Measurements from ENCODE around the gene TNP2.

Gene TNP2

GRCh38 chr16:11277607-11278337 lies 8.6 kb upstream of the TNP2 start:
- DNase-seq (ENCODE audit: low read depth): no peak

- DNase-seq (ENCODE audit: low read depth): no peak
Measured at GRCh38 chr16:11276896-11277593, 7.9 kb upstream of the TNP2 start.

GRCh38 chr16:11276143-11276895 lies 7.2 kb upstream of the TNP2 start, which contains the start of gene PRM2:
Gene PRM2 (minus strand): TSS chr16:11276480. CDS start chr16:11276370, 110 bp downstream.
- no peak for DNase-seq (ENCODE audit: low read depth)

- DNase-seq (ENCODE audit: low read depth): no peak
Measured at GRCh38 chr16:11274964-11275363, 5.8 kb upstream of the TNP2 start.

GRCh38 chr16:11273721-11274324 lies 4.7 kb upstream of the TNP2 start:
- DNase-seq (ENCODE audit: low read depth): no peak

GRCh38 chr16:11272921-11273720 lies 4.0 kb upstream of the TNP2 start, which contains the start of gene PRM3:
Gene PRM3 (minus strand): TSS chr16:11273629. CDS start chr16:11273595, 34 bp downstream.
- no peak for DNase-seq (ENCODE audit: low read depth)

- DNase-seq (ENCODE audit: low read depth): no peak
Measured at GRCh38 chr16:11272484-11272883, 3.4 kb upstream of the TNP2 start.

GRCh38 chr16:11271610-11272009 lies 2.5 kb upstream of the TNP2 start:
- no peak for DNase-seq (ENCODE audit: low read depth)

- no peak for DNase-seq (ENCODE audit: low read depth)
Measured at GRCh38 chr16:11270602-11271162, 1.6 kb upstream of the TNP2 start.

GRCh38 chr16:11265124-11265523 lies 4.0 kb downstream of the TNP2 start:
- DNase-seq (ENCODE audit: low read depth): no peak

- DNase-seq (ENCODE audit: low read depth): no peak
Measured at GRCh38 chr16:11264155-11264832, 4.8 kb downstream of the TNP2 start.

- no peak for DNase-seq (ENCODE audit: low read depth)
Measured at GRCh38 chr16:11263737-11264136, 5.4 kb downstream of the TNP2 start.

- no peak for DNase-seq (ENCODE audit: low read depth)
Measured at GRCh38 chr16:11262915-11263314, 6.2 kb downstream of the TNP2 start.

GRCh38 chr16:11260596-11260966 lies 8.5 kb downstream of the TNP2 start:
- no peak for DNase-seq (ENCODE audit: low read depth)

GRCh38 chr16:11259655-11260595 lies 9.2 kb downstream of the TNP2 start:
- no peak for DNase-seq (ENCODE audit: low read depth)

- DNase-seq (ENCODE audit: low read depth): no peak
Measured at GRCh38 chr16:11258553-11259492, 10.3 kb downstream of the TNP2 start.

GRCh38 chr16:11257131-11257938 lies 11.8 kb downstream of the TNP2 start:
- peak; percentile 21 for DNase-seq (ENCODE audit: low read depth)

Measured in stimulated activated CD8-positive, alpha-beta memory T cell treated with anti-CD3 and anti-CD28 coated beads, Interleukin-15, amount 100 ng/mL, for 1 hour (primary cell).